CD4-positive, alpha-beta T cell treated with Interleukin-17A for 1 hour (primary cell): ENCODE results near the gene SYTL4.
A peak's percentile ranks its signal among the peaks of the same experiment; 100 is the strongest.

Experiments used
- DNase-seq: peaks from one replicate; pipeline ENCODE4 v3.0.0-alpha.2; 2020

Gene SYTL4

DNA sequence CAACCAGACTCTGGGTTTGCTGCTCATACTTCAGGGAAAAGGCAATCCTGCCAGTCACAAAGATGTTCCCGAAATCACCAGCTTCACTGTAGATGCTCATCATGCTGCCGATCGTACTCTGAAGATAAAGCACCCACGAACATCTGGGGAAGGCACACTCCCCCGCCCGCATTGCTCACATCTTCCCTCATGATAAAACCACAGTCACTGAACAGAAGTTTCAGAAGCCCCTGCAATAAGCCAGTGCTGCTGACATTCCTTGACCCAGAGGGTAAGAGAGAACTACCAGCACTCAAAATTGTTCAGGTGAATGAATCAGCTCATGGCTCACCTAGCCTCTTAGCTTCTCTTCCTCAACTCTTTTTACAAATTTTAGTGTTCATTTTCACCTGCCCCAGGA lies 44.8 kb downstream of the SYTL4 start:
- DNase-seq, result no peak

DNA sequence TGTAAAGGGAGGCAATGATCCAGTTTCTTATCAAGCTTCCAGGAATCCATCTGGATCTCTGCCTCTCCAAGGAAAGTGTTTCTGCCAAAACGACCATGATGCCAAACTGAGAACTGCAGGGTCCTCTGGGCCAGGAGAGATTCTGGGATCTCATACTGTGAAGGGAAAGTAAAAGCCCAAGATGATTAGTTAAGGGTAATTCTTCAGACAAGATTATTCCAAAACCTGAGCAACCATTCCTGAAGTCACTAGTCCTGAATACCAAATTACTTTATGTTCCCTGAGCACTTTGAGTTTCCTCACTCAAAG lies 46.0 kb downstream of the SYTL4 start:
- no peak for DNase-seq

DNA sequence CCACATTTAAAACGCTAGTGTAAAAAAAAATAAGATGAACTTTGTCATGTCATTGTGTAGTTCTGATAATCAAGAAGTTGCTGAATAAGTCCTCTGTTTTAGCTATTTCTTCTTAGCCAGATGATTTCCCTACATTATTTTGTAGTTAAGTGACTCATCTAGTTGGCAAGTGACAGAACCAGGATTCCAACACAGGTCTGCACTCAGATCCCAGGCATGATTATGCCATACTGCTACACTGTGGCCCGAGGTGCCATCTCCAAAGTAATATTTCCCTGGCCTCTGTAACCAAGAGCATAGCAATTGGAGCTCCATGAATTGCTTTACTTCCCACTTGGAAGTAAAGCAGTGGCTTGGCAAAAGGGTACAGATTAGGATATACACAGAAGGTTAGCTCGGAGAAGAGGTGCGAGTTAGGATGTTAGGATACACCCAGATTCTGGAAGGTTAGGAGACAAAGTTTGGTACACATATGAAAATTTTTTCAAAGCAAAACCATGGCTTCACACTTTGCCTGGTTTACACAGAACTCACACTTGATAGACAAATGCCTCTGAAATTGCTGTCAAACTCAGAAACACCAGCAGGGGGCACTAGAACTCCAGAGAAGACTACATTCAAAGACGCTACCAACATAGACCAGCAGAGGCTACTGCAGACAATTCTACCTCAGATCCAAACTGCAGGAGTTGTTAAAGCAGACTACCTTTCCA lies 46.5 kb downstream of the SYTL4 start:
- peak; percentile 70 for DNase-seq

DNA sequence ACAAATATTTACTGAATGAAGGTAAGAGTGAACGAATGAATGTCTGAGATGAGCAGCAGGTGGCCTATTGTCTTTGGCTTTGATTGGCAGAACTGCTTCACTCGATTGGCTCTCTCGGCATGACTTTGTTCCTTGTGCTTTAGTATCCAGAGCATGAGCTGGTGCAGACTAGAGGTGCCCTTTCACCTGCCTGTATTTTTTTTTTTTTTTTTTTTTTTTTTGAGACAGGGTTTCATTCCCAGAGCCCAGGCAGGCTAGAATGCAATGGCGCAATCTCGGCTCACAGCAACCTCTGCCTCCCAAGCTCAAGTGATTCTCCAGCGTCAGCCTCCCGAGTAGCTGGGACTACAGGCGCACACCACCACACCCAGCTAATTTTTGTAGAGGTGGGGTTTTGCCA lies 49.0 kb downstream of the SYTL4 start:
- DNase-seq, result no peak

DNA sequence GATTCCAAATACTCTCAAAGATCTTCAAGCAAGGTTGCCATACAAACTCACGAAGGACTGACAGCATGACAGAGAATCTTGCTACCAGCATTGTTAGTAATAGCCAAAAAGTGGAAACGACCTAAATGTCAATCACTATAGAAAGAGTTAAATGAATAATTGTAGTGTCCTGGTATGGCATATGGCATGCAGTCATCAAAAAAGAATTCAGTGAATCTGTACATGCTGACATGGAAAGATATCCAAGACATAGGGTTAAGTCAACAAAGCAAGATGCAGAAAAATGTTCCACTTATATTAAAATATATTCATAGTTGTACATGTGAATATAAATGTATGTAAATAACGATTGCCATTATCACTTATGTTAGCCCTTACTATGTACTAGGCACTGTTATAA lies 50.3 kb downstream of the SYTL4 start:
- no peak for DNase-seq

DNA sequence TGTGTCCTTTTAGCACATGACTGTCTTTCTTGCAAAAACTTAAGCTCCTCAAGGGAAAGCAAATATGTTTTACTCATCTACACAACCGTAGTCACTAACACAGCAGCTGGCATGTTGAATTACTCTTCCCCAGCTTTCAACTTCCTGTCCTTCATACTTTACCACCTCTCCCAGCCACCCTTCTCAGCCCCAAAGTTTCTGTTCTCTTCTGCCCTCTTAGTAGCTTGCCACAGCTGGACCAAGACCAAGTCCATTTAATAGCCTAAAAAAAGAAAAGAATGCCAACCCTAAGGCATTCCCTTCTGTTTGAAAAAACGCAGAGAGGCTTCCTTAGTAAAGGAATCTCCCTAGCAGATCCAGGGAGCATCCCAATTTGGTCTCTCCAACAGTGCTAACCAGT lies 51.2 kb downstream of the SYTL4 start:
- no peak for DNase-seq

DNA sequence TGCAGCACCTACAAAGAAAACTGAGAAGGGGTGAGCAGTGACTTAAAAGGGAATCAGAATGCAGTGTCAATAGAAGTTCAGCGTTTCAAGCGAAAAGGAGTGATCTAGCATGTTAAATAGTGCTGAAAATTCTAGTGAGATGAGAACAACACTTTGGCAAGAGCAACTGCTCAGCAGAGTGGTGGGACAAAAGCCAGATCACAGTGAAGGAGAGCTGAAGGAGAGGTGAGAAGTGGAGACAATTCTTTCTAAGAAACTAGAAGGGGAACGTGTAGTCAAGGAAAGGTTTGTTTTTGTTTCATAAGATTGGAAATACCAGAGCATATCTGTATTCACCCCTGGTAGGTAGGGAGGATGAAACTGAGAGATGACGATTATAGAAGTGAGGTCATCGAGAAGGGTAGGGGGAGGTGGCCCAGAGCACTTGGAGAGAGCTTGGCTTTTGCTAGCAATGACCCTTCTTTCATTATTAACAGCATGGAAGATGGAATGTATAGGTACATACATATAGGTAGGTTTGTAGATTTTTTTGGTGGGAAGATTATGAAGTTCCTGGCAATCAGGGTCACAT lies 54.2 kb downstream of the SYTL4 start:
- DNase-seq, result no peak

DNA sequence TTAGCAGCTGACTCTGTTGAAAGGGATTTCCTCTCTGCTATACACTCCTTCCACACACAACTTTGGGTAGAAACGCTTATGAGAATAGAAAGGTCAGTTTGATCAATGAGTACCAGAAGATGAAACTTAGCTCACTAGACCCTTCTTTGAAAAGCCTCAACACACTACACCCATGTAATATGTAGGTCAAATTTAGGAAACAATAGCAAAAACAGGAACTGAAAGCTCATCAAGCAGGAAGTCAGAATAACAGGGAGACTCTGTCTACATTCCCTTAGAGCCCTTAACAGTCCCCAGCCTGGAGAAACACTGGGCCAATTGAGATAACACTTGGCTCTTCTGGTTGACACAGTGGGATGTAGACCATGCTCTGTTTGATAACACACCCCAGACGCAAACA lies 57.2 kb downstream of the SYTL4 start:
- DNase-seq, result no peak

DNA sequence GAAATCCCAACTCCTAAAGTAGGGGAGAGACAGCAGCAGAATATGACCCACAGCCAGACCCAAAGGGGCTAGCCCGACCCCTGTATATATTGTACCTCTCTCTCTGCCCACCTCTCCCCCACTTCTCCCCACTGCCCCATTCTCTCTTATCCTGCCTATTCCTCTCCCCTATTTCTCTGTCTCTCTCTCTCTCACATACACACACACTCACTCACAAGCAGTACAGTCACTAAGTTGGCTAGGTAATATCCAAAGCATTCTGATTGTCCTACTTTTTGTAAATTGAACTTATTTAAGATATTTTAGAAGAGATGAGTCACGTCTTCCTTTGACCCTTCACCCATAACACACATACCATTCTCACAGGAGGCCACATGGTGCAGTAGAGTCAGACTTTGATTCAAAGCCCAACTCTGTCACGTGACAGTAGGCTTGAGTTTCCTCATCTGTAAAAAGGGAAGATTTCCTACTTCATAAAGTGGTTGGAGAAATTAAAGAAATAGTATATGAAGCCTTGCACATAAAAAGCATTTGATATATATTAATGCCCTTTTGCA lies 58.4 kb downstream of the SYTL4 start:
- DNase-seq, result no peak

DNA sequence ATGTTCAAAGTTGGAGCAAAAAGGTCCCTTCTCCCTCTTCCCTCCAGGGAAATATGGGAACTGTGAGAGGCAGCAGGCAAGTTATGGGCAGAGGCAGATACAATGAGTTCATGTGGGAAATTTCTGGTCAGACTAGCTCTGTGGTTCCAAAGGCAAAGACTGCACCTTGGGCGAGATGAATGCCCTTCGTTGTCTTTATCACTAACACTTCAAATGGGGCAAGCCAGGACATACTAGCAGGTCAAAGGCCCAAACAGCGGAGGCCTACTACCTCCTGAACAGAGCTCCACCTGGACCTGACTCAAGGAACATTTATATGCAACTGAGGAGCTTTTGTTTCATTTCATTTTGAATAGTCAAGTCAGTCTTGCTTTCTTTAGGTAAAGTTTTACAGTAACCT lies 59.0 kb downstream of the SYTL4 start:
- DNase-seq, result no peak

DNA sequence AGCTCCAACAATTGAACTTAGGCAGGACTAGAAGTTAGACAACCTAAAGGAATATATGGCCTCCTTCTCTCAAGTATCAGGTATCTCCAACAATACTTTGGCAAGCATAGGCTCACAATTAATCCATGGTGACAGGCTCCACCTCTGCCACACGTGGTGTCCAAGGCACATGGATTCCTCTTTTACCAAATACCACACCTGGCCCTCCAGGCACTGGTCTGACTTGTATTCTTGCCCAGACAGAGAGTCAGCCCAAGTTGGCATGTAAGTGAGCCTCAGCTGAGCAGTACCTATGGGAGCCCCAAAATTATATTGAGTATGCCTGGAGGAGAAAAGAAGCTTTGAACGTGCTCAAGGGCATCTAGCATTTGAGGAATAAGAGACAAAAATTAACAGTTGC lies 68.3 kb downstream of the SYTL4 start:
- DNase-seq, result no peak

DNA sequence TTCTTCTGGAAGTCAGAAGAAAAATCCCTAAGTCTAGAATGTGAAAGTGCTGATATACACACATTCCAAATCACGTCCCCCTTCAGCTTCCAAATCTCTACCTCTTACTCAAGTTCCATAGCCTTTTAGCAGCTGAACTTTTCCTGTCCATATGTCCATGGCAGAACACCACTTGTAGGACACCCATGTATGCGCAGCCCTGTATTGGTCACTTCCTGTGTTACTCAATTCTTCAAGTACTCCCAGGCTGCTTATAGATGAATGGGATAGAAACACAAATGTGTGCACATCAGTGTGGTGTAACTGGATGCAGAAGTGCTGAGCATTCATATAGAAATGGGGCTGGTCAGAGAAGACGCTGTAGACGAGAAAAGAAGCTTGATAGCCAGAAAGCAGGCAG lies 69.1 kb downstream of the SYTL4 start:
- DNase-seq, result no peak

DNA sequence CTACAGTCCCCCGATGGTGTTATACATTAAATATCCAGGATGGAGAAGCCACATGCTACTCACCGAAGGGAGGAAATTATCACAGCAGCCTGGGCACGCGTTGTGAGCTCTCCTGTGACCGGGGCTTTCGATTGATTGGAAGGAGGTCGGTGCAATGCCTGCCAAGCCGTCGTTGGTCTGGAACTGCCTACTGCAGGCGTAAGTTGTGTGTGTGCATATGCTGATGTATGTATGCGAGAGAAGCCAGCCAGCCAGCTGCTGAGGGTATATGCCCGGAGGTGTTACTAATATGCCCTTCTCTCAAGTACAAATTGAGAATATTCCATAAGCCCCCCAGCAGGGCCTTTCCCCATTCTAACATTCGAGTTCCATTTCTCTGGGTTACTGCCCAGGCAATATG lies 69.8 kb downstream of the SYTL4 start:
- no peak for DNase-seq

DNA sequence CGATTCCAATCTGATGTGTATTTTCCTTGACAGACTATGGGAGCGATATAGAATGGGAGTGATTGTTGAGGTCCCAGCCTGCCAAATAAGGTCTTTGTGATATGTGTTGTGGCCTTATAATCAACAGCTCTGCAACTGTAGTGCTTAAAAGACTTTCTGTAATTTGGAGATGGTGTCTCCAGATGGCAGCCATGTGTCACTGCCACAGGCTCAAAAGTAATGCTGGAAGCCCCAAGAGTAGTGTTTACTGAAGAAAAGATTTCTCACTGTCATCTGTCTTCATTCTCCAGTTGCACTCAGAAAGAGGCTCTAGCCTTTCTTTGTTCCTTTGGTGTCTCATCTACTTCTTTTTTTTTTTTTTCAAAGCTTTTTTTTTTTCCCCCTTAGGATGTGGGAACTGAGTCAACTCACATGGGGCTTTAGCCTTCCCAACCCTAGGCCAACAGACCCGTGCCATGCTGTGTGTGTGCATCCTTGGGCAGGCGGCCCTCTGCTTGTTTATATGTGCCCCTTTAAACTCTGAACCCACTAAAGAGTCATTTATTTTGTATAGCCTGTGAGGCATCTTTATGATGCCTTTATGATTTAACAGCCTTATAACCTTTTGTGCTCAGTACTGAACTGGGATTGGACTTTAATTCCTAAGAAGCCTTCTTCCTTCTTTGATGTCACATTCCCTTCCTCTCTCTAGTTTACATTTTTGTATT lies 72.3 kb downstream of the SYTL4 start:
- no peak for DNase-seq

DNA sequence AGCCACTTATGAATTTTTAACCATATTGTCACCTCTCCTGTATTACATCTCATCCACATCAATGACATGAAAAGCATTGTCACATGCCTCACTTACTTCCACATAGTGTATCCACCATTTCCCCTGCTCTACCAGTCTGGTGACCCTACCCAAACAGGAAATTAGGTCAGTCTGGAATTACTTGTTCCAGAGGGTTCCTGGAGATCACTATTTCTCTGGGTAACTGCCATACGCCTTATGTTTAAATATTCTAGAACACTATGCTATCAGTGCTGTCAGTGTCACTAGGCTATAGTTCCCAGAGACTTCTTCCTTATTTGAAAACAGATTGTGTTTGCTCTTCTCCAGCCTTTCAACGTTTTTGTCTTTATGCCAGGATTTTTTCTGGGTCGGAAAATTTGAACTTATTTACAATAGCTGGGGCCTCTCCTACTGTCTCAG lies 73.0 kb downstream of the SYTL4 start:
- DNase-seq, result no peak

DNA sequence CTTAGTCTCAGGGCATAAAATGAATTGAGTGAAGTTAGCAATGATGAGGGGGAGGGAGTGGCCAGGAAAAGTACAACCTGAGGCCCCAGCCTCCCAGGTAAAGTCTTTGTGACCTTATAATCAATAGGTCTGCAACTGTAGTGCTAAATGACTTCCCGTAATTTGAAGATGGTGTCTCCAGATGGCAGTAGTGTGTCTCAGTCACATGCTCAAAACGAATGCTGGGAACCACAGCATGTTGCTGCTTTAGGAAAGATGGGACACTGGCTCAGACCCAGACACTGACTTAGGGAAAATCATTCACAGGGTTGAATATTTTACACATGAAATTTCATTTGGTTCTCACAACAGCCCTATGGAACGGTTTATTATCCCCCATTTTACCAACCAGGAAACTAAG lies 77.7 kb downstream of the SYTL4 start:
- no peak for DNase-seq

DNA sequence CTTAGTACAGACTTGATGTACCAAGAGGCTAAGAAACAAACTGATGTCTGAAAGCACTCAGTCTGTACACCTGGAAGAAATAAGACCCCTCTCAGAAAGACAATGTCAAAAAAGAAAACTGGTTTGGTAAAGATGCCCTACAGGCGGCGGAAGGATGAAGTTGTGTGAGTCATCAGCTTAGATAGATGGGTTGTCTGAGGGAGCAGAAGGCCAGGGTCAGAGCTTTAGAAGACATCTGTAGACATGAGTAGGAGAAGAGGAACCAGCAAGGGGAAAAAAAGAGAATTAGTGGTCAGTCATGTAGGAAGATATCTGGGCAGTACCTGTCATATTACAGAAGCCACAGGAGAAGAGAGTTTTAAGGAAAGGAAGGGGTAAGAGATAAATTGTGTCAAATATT lies 79.7 kb downstream of the SYTL4 start:
- DNase-seq, result no peak

DNA sequence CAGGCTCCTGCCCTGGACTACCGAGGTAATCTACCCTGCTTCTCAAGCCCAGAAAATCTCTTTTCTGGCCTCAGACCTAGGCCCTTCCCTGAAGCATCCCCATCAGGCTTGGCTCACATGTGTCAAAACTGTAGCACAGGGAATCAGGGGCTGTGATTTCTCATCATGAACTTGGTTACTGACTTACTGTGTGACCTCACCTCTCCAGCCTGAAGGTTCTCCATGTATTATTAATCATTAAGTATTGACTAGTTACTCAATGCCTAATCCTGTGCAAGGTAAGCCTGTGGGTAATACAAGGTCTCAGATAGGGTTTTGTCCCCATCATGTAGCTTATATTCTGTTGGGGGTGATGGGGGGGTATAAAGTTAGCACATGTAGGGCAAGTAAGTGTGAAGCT lies 81.1 kb downstream of the SYTL4 start:
- no peak for DNase-seq

DNA sequence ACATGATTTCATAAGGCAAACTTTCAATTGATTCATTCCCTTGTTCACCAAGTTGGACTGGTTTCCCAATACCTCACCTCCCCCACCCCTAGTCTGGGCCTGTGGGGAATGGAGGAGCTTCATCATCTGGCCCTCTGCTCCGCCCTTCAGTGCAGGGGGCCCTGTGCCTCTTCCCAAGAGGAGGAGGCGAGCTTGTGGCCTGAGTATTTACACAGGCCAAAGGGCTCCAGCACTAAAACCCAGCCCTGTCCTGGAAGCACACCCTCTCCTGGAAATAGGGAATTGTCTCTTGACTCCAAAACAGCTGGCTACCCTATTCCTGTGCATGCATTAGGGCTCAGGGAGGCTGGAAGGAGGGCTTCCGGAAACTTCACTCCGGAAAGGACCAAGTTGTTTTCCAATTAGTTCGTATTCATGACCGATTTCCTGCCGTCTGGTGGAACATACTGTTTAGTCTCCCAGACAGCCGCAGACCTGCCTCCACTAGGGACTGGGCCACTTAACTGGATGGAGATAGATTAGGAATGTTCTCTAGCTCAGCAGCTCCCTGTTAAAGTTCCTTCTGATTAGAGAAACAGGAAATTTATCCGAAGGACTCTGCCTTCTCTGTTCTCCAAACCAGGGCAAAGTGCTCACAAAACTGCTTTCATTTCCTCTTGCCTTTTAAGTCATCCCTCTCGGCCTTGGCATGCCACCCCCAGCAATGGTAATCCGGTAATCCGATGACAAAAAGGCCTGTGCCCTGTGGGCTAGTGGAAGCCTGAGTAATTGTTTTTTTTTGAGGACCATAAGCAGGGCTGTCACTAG lies 82.2 kb downstream of the SYTL4 start:
- no peak for DNase-seq

DNA sequence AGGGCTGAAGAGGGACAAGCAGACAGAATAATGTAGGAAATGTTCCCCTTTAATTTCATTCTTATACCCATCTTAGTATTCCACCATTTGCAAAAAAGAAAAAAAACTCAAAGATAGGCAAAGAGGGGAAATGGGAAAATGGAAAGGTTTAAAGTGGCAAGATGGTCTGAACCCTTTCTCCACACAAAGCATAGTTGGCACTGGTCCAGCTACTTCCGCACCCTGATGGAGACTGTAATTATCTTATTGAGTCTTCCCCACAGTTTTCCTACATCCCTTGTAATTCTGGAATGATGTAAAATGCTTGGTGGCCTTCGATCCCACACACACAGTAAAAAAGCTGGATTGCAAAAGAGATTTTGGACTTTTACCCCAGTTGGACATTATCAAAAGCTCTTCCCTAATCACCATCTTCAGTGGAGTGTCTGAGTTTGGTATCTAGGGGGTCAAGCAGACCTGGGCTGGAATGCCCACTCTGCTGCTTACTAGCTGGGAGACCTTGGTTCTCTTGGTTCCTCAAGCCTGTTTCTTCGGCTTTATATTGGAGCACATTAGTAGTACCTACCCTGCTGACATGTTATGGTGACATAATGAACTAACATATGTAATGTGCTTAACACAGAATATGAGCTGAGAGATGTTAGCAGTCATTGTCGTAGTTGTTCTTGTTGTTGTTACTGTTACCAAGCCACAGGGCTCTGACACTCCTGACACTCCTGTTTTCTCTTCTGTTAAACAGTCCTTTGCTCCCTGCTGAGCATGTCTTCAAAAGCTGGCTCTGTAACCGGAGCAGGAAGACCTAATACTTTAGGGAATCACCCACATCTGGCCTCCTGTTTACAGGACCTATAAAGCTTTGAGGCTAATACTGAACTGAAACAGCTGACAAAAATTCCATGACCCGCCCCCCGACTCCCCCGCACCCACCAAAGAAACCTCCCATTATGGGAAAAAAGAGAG lies 83.2 kb downstream of the SYTL4 start:
- no peak for DNase-seq

DNA sequence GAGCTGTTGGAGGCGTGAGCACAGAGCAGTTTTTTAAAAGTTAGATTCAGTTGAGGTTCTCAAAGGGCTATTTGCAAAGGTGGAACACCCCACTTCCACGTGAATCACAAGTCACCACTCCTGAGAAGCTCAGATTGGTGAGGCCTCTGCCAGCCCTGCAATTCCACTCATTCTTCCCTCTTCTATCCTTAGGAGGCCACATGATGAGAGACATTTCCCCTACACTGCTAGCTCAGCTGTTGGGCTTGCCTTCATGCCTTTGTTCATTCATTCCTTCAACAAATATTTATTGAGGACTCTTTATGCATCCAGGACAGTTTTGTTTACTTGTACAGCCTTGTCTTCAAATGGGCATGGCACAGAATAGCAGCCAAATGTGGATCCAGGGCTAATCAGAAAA lies 84.2 kb downstream of the SYTL4 start:
- DNase-seq, result no peak

DNA sequence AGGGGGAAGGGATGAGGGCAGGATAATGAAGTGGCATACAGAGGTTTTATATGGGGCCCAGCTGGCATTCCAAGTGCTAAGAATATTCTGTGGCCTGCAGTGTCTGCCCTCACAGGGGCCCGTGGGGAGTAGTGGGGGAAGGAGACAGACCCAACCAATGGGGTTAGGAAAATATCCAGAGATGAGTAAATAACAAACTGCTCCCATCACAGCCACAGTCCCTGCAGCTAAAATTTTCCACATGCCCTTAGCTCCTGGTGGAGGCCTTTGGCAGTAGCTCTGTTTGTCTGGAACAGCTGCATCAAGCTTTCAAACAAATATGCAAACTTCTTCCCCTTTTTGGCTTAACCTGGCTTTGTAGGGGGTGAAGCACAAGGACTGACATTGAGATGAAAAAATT lies 84.8 kb downstream of the SYTL4 start:
- DNase-seq, result no peak
